ENCODE measurements around the gene MTUS2.
"Not testable (repeated sequence)": the region's sequence is repeated elsewhere in the genome, so short reads cannot be mapped to it uniquely, and the experiment has no call there.

The MTUS2 gene

GRCh38 chr13:28964052-28964451, 143.9 kb downstream of the MTUS2 start:
- DNase-seq = no peak

GRCh38 chr13:28964803-28965202, 144.7 kb downstream of the MTUS2 start:
- DNase-seq = no peak

GRCh38 chr13:28967029-28967915, 147.1 kb downstream of the MTUS2 start:
- no peak for DNase-seq

GRCh38 chr13:28976195-28976594, 156.1 kb downstream of the MTUS2 start:
- DNase-seq = no peak

- DNase-seq = no peak
Measured at GRCh38 chr13:28976636-28977035, 156.5 kb downstream of the MTUS2 start.

- DNase-seq = no peak
Measured at GRCh38 chr13:28978574-28978973, 158.4 kb downstream of the MTUS2 start.

GRCh38 chr13:28981530-28981929, 161.4 kb downstream of the MTUS2 start:
- DNase-seq = no peak

- DNase-seq = no peak
Measured at GRCh38 chr13:28983641-28984040, 163.5 kb downstream of the MTUS2 start.

- no peak for DNase-seq
Measured at GRCh38 chr13:28984326-28984725, 164.2 kb downstream of the MTUS2 start.

GRCh38 chr13:28984825-28985224, 164.7 kb downstream of the MTUS2 start:
- DNase-seq = no peak

GRCh38 chr13:28990378-28990777, 170.2 kb downstream of the MTUS2 start:
- not testable (repeated sequence) for DNase-seq

- DNase-seq = no peak
Measured at GRCh38 chr13:28991764-28992163, 171.6 kb downstream of the MTUS2 start.

- no peak for DNase-seq
Measured at GRCh38 chr13:29000826-29001225, 180.7 kb downstream of the MTUS2 start.

- DNase-seq = no peak
Measured at GRCh38 chr13:29005035-29005762, 185.1 kb downstream of the MTUS2 start.

GRCh38 chr13:29005763-29006120, 185.6 kb downstream of the MTUS2 start:
- DNase-seq = no peak

GRCh38 chr13:29006359-29006850, 186.3 kb downstream of the MTUS2 start:
- DNase-seq = no peak

- DNase-seq = no peak
Measured at GRCh38 chr13:29008296-29008695, 188.2 kb downstream of the MTUS2 start.

- DNase-seq = no peak
Measured at GRCh38 chr13:29020314-29020713, 200.2 kb downstream of the MTUS2 start.

- DNase-seq = no peak
Measured at GRCh38 chr13:29021311-29021710, 201.2 kb downstream of the MTUS2 start.

GRCh38 chr13:29021717-29022116, 201.6 kb downstream of the MTUS2 start:
- no peak for DNase-seq

- DNase-seq = no peak
Measured at GRCh38 chr13:29022410-29022809, 202.3 kb downstream of the MTUS2 start.

GRCh38 chr13:29022968-29023367, 202.8 kb downstream of the MTUS2 start:
- no peak for DNase-seq

GRCh38 chr13:29024783-29025182, 204.6 kb downstream of the MTUS2 start:
- DNase-seq = no peak

- no peak for DNase-seq
Measured at GRCh38 chr13:29028868-29029267, 208.7 kb downstream of the MTUS2 start.

All from NCI-H2081 treated with DMSO at 0.1 percent for 48 hours (cell line).